K562 (cell line): Measurements from ENCODE around the gene FSCN2. TPM values are rescaled to one million over a fixed set of nuclear protein-coding genes. Genes with fewer than 3 reads are reported as not detected.
A peak's percentile ranks its signal among the peaks of the same experiment; 100 is the strongest.

ENCODE experiments used
- ATAC-seq: fragments of 200-7000 bp; cut with Tn5 transposase; 3 replicates; pipeline ENCODE4 v1.9.1; 2020; ENCODE audit warnings: moderate library complexity
- BruUV-seq: library from RNA; stranded (reverse); fragments of 400-500 nt; replicated peaks from 2 replicates; lab custom pipeline; 2021; lab: Mats Ljungman, UMichigan
- CTCF ChIA-PET: fragments of 300-600 bp; formaldehyde crosslinking; extraction: SDS; loops from one replicate; lab custom pipeline; 2021; ENCODE audit warnings: low intra/inter-chr PET ratio; lab: Yijun Ruan, JAX
- POLR2A ChIA-PET: fragments of 300-600, 350-650 bp; sonication (Branson Sonifier 250); formaldehyde crosslinking; extraction: SDS; loops from one replicate; lab custom pipeline; 2021; ENCODE audit warnings: antibody characterized with exemption, inconsistent platforms; lab: Yijun Ruan, JAX
- DNase-seq, 4 experiments: peaks; one replicate each; pipeline versions ENCODE4 v3.0.0 to v3.0.0-alpha.2; 2011 to 2018; ENCODE audit warnings: low spot score in 3 of 4, mixed read lengths in 3 of 4; ENCODE audit errors: extremely low read depth in 1 of 4
- FAIRE-seq: peaks from 2 replicates; lab custom pipeline; 2011; peaks lifted over from hg19 to GRCh38; lab: Jason Lieb, UNC
- H2AFZ ChIP-seq: 2 replicates; pipeline ENCODE4 v1.6.0; 2011; ENCODE audit warnings: low read depth, low read length, control low read depth, inconsistent platforms
- H3K27ac ChIP-seq: fragments of 200-600 bp; 3 replicates; pipeline ENCODE4 v1.8.0; 2011; ENCODE audit warnings: low read depth, mild to moderate bottlenecking, control low read depth, inconsistent platforms, low read length, moderate library complexity, mixed read lengths; ENCODE audit errors: extremely low read depth
- H3K27me3 ChIP-seq, 2 experiments: fragments of 300-600 bp in 1 of 2; 2 replicates in 1 of 2; 3 replicates in 1 of 2; pipeline versions ENCODE4 v1.6.0 to v1.8.0; 2011; ENCODE audit warnings: inconsistent platforms in 2 of 2, low read length in 2 of 2, mild to moderate bottlenecking in 1 of 2, mixed read lengths in 1 of 2, moderate library complexity in 1 of 2; ENCODE audit not compliant: control insufficient read depth in 2 of 2, insufficient read depth in 2 of 2
- H3K36me3 ChIP-seq: fragments of 300-600 bp; 3 replicates; pipeline ENCODE4 v1.8.0; 2011; ENCODE audit warnings: mild to moderate bottlenecking, low read length, inconsistent platforms; ENCODE audit not compliant: control insufficient read depth, insufficient read depth
- H3K4me1 ChIP-seq, 2 experiments: fragments of 200-600 bp in 1 of 2; replicated peaks in 1 of 2; 2 replicates in 1 of 2; 3 replicates in 1 of 2; pipeline versions ENCODE4 v1.5.1 to v1.8.0; 2011; ENCODE audit warnings: inconsistent platforms in 2 of 2, low read length in 2 of 2, mild to moderate bottlenecking in 1 of 2, mixed read lengths in 1 of 2, moderate library complexity in 1 of 2; ENCODE audit not compliant: control insufficient read depth in 2 of 2, insufficient read depth in 2 of 2
- H3K4me2 ChIP-seq: 2 replicates; pipeline ENCODE4 v1.6.1; 2011; ENCODE audit warnings: low read length, control low read depth, inconsistent platforms, mixed read lengths; ENCODE audit not compliant: insufficient read depth
- H3K4me3 ChIP-seq: fragments of 200-600 bp; sonication (generic), shearing (Covaris generic); 2 replicates; pipeline ENCODE4 v1.5.1; 2016; ENCODE audit warnings: control low read depth, inconsistent platforms
- H3K79me2 ChIP-seq: fragments of 200-600 bp; 3 replicates; pipeline ENCODE4 v1.8.0; 2011; ENCODE audit warnings: low read length, inconsistent platforms; ENCODE audit not compliant: control insufficient read depth, insufficient read depth
- H3K9ac ChIP-seq, 2 experiments: 2 replicates each; pipeline versions ENCODE4 v1.6.0 to v1.6.1; 2011; ENCODE audit warnings: low read depth in 2 of 2, low read length in 2 of 2, control low read depth in 1 of 2, inconsistent platforms in 1 of 2, mild to moderate bottlenecking in 1 of 2, mixed read lengths in 1 of 2; ENCODE audit not compliant: insufficient read depth in 1 of 2
- H3K9me1 ChIP-seq: one replicate; pipeline ENCODE4 v1.6.0; 2011; ENCODE audit warnings: inconsistent platforms, mild to moderate bottlenecking, low read length, moderate library complexity; ENCODE audit not compliant: control insufficient read depth, insufficient read depth
- H3K9me3 ChIP-seq: replicated peaks from 2 replicates; pipeline ENCODE4 v1.5.1; 2011; ENCODE audit warnings: low read depth, low read length, inconsistent platforms; ENCODE audit not compliant: control insufficient read depth, insufficient read depth
- H4K20me1 ChIP-seq: replicated peaks from 2 replicates; pipeline ENCODE4 v1.6.1; 2011; ENCODE audit warnings: low read length, inconsistent platforms, mixed read lengths; ENCODE audit not compliant: control insufficient read depth, insufficient read depth
- CXXC5 ChIP-seq: fragments of 250-450 bp; sonication (Bioruptor Pico); IDR thresholded peaks from 2 replicates; pipeline ENCODE4 v1.8.0; 2022; ENCODE audit warnings: inconsistent platforms, mild to moderate bottlenecking, moderate library complexity
- ILF3 ChIP-seq: fragments of 450-650 bp; IDR thresholded peaks from 2 replicates; pipeline ENCODE4 v1.6.1; 2018; ENCODE audit warnings: antibody characterized with exemption, mild to moderate bottlenecking, moderate library complexity, borderline replicate concordance
- JUND ChIP-seq, 2 experiments: IDR thresholded peaks; 2 replicates in 1 of 2; 3 replicates in 1 of 2; pipeline ENCODE4 v1.6.1; 2011; ENCODE audit warnings: borderline replicate concordance in 2 of 2, low read depth in 2 of 2, low read length in 2 of 2, improper control_type of control experiment in 1 of 2, missing biosample characterization in 1 of 2, missing genetic modification characterization in 1 of 2, missing genetic modification reagents in 1 of 2
- MYC ChIP-seq, 2 experiments: fragments of 250-450 bp in 1 of 2; sonication (Bioruptor Pico) in 1 of 2; IDR thresholded peaks; 2 replicates each; pipeline versions ENCODE4 v1.5.1 to v1.6.1; 2012 to 2021; ENCODE audit warnings: low read depth in 2 of 2, borderline replicate concordance in 1 of 2, improper control_type of control experiment in 1 of 2, low read length in 1 of 2, mild to moderate bottlenecking in 1 of 2, moderate library complexity in 1 of 2
- NCOA2 ChIP-seq, 2 experiments: fragments of 450-650 bp; IDR thresholded peaks; 2 replicates each; pipeline ENCODE4 v1.6.1; 2018; ENCODE audit warnings: mild to moderate bottlenecking in 2 of 2, moderate library complexity in 1 of 2; ENCODE audit not compliant: partially characterized antibody in 2 of 2
- PHF20 ChIP-seq: fragments of 450-650 bp; IDR thresholded peaks from 2 replicates; pipeline ENCODE4 v1.6.1; 2018; ENCODE audit not compliant: partially characterized antibody
- POLR2A ChIP-seq: fragments of 450-650 bp; conservative IDR thresholded peaks from 2 replicates; pipeline ENCODE4 v1.6.1; 2016
- POLR2G ChIP-seq: fragments of 200-400 bp; formaldehyde crosslinking; IDR thresholded peaks from 2 replicates; pipeline ENCODE4 v1.6.1; 2017; ENCODE audit warnings: low read depth, mild to moderate bottlenecking, antibody characterized with exemption, low read length, moderate library complexity
- POLR3G ChIP-seq: IDR thresholded peaks from 2 replicates; pipeline ENCODE4 v1.6.1; 2011; ENCODE audit not compliant: insufficient read length, insufficient replicate concordance; ENCODE audit errors: extremely low read depth
- RBM14 ChIP-seq: fragments of 200-400 bp; formaldehyde crosslinking; IDR thresholded peaks from 2 replicates; pipeline ENCODE4 v1.6.1; 2018; ENCODE audit warnings: low read depth, mild to moderate bottlenecking, low read length, moderate library complexity, borderline replicate concordance; ENCODE audit not compliant: insufficient read depth
- TAF7 ChIP-seq: fragments of 450-650 bp; IDR thresholded peaks from 2 replicates; pipeline ENCODE4 v1.6.1; 2016; ENCODE audit warnings: missing genetic modification characterization, missing compliant biosample characterization
- WHSC1 ChIP-seq: IDR thresholded peaks from one replicate; pipeline ENCODE4 v1.6.1; 2012; ENCODE audit warnings: low read length, control low read depth, inconsistent platforms
- ZBTB17 ChIP-seq: fragments of 450-650 bp; formaldehyde crosslinking; IDR thresholded peaks from 2 replicates; pipeline ENCODE4 v1.4.0; 2020; ENCODE audit warnings: mild to moderate bottlenecking
- ZNF324 ChIP-seq: fragments of 250-450 bp; sonication (Bioruptor Pico); IDR thresholded peaks from 2 replicates; pipeline ENCODE4 v1.4.0; 2020; ENCODE audit warnings: mild to moderate bottlenecking
- ZNF445 ChIP-seq: fragments of 250-450 bp; sonication (Bioruptor Pico); IDR thresholded peaks from 2 replicates; pipeline ENCODE4 v1.4.0; 2020; ENCODE audit warnings: low read depth, mild to moderate bottlenecking, moderate library complexity
- ZZZ3 ChIP-seq: fragments of 450-650 bp; IDR thresholded peaks from 2 replicates; pipeline ENCODE4 v1.6.1; 2016; ENCODE audit warnings: antibody characterized with exemption, mild to moderate bottlenecking, moderate library complexity
- WGBS: fragments of 100-300 bp; shearing (Covaris generic); methylation state at CpG from one replicate; pipeline ENCODE4 v1.1.6; 2016; ENCODE audit warnings: low coverage, mixed read lengths; ENCODE audit not compliant: insufficient coverage; ENCODE audit errors: missing lambda C conversion rate; 5-methylcytosine and 5-hydroxymethylcytosine counted together
- in situ Hi-C: fragments of 300-500 bp; cut with MboI; formaldehyde crosslinking; loops from 4 replicates; pipeline ENCODE4 v1.15.0; 2018; ENCODE audit warnings: inconsistent platforms, mixed read lengths
- intact Hi-C: fragments of 100-400 bp; cut with micrococcal nuclease; formaldehyde crosslinking; loops from 2 replicates; pipeline ENCODE4 v1.14.2; 2022
- polyA plus RNA-seq, 8 experiments: library from polyadenylated mRNA; depleted of rRNA in 4 of 8; stranded (reverse) in 5 of 8; unstranded in 3 of 8; fragments of >200 nt; fragmentation: Nextera tagmentation in 2 of 8; fragmentation: Illumina TruSeq in 1 of 8; extraction: Ambion mirVana in 2 of 8; extraction: Trizol in 1 of 8; gene quantifications; 2 replicates each; pipeline versions ENCODE4 v1.2.1 to v1.2.3, GENCODE V29; 2011 to 2014; ENCODE audit warnings: inconsistent platforms in 1 of 8, missing spikeins in 1 of 8
- total RNA-seq, 7 experiments: library from RNA; depleted of rRNA in 6 of 7; stranded (reverse); fragments of >200 nt in 6 of 7; fragmentation: Illumina TruSeq in 2 of 7; extraction: Trizol in 2 of 7; gene quantifications; 2 replicates each; pipeline versions ENCODE4 v1.2.1 to v1.2.3, GENCODE V29; 2011 to 2021; ENCODE audit warnings: low replicate concordance in 1 of 7
- TF ChIP-seq, protein P1 (sequence below): fragments of 250-450 bp; sonication (Bioruptor Pico); IDR thresholded peaks from 2 replicates; pipeline ENCODE4 v1.5.1; 2021; ENCODE audit warnings: mild to moderate bottlenecking

FSCN2 gene
- total and polyA plus RNA-seq, 9 of the 15 experiments (the other 6 are each of a cell fraction or from before 2014, with no cell fraction given): 0.08 TPM; not detected in 8

- no peaks in the 10 kb centered on the region for H3K79me2 ChIP-seq
- 13% methylated on average over 6 of the region's 6 CpGs for WGBS
- no peak overlapping the region for H3K4me3 ChIP-seq
- ChIA-PET CTCF (no interaction called here), POLR2A (interaction anchor here (0.6 to 1.8 kb wide), 4 partner anchors 8 to 284 kb away, joined by 3 to 6 read pairs (median 3); no protein-coding TSS in a partner anchor)
- BruUV-seq: no TSS peak
- H3K9ac ChIP-seq: peak overlapping the region in 1 of 2 experiments; percentile 68; a peak in 2 of 4 replicates
- peaks cover 4% of the 10 kb centered on the region for H3K9me1 ChIP-seq
- H3K4me2 ChIP-seq: no peak overlapping the region
- no peak for TF ChIP-seq WHSC1
- no peak for TF ChIP-seq POLR3G
- TF ChIP-seq ZNF324 (CRISPR knock-in tag): no peak
- no peak for TF ChIP-seq CXXC5 (CRISPR knock-in tag)
- TF ChIP-seq RBM14: no peak
- TF ChIP-seq PHF20: no peak
- TF ChIP-seq POLR2G: peak; percentile 81
- TF ChIP-seq NCOA2 (IDR thresholded peaks at IDR 0.05; ENCODE audit: partially characterized antibody in 2 of 2): no peak
- no peak for TF ChIP-seq TAF7 (tag)
- TF ChIP-seq MYC (IDR thresholded peaks at IDR 0.05; ENCODE audit: low read depth, low read length): no peak
- no peak for TF ChIP-seq MYC (CRISPR knock-in tag; IDR thresholded peaks at IDR 0.05; ENCODE audit: borderline replicate concordance, low read depth)
- no peak for TF ChIP-seq JUND (IDR thresholded peaks at IDR 0.05; ENCODE audit: borderline replicate concordance, low read depth, low read length)
- no peak for TF ChIP-seq JUND (tag; IDR thresholded peaks at IDR 0.05; ENCODE audit: borderline replicate concordance, low read depth, low read length)
- no peak for TF ChIP-seq ZZZ3
- TF ChIP-seq ZNF445 (CRISPR knock-in tag): no peak
- no peak for TF ChIP-seq ZBTB17 (CRISPR knock-in tag)
- 0 out of 2 replicates have a peak, but pooled peaks have one; percentile 11 for TF ChIP-seq POLR2A
- TF ChIP-seq, protein P1, sequence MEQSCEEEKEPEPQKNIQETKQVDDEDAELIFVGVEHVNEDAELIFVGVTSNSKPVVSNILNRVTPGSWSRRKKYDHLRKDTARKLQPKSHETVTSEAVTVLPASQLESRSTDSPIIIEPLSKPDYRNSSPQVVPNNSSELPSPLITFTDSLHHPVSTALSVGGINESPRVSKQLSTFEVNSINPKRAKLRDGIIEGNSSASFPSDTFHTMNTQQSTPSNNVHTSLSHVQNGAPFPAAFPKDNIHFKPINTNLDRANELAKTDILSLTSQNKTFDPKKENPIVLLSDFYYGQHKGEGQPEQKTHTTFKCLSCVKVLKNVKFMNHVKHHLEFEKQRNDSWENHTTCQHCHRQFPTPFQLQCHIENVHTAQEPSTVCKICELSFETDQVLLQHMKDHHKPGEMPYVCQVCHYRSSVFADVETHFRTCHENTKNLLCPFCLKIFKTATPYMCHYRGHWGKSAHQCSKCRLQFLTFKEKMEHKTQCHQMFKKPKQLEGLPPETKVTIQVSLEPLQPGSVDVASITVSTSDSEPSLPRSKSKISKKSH (CRISPR knock-in tag): no peak
- TF ChIP-seq ILF3: no peak
- H3K9me3 ChIP-seq: 0 out of 2 replicates have a peak, but pooled peaks cover 2% of the 10 kb centered on the region
- H3K4me1 ChIP-seq: peaks cover 0 to 53% of the 10 kb centered on the region in 2 experiments; a peak in 2 of 5 replicates
- peak; percentile 18; the same call in 2 of the 3 replicates for ATAC-seq
- peaks cover 13% of the 10 kb centered on the region; the same call in 1 of the 2 replicates for H4K20me1 ChIP-seq
- no peak overlapping the region for H2AFZ ChIP-seq
- no peak overlapping the region for H3K27ac ChIP-seq
- H3K36me3 ChIP-seq: peaks cover 10% of the 10 kb centered on the region; the same call in 1 of the 3 replicates
- no peak for DNase-seq
- in situ Hi-C loops: no loop called here
- FAIRE-seq: no peak
- no peaks in the 10 kb centered on the region for H3K27me3 ChIP-seq
- intact Hi-C loops: no loop called here
Observed at GRCh38 chr17:81534157-81535006, 6.2 kb downstream of the FSCN2 start.
